ENCODE data around the gene KCNIP1. TPM values are rescaled to one million over a fixed set of nuclear protein-coding genes. Genes with fewer than 3 reads are reported as not detected.

The KCNIP1 gene
- total and polyA plus RNA-seq, 2 of the 13 experiments (the other 11 are each of a cell fraction or from before 2014, with no cell fraction given) = not detected

- H4K20me1 ChIP-seq (ENCODE audit: insufficient read depth, low read length) = no peaks in the 10 kb centered on the region
- TF ChIP-seq CHD2 (IDR thresholded peaks at IDR 0.05; ENCODE audit: low read depth, low read length) = no peak
- TF ChIP-seq ARNT (IDR thresholded peaks at IDR 0.05) = no peak
- no peak overlapping the region for H3K4me2 ChIP-seq (ENCODE audit: low read depth, low read length)
- H3K4me3 ChIP-seq (replicated peaks in 1 of 3; ENCODE audit: insufficient read depth in 1 of 3, low read depth in 2 of 3, low read length in 3 of 3) = no peak overlapping the region
- intact Hi-C loops (cut with micrococcal nuclease; ENCODE audit: unreplicated experiment) = no loop called here
- H2AFZ ChIP-seq (ENCODE audit: low read length) = no peak overlapping the region
- no peak overlapping the region for H3K27ac ChIP-seq (ENCODE audit: extremely low read length, insufficient read depth, low read length)
- ATAC-seq = no peak
- peaks cover 0 to 15% of the 10 kb centered on the region in 2 experiments; a peak in 1 of 5 replicates for H3K27me3 ChIP-seq (ENCODE audit: control insufficient read depth in 1 of 2, insufficient read depth in 2 of 2, low read length in 2 of 2)
- no peaks in the 10 kb centered on the region for H3K79me2 ChIP-seq (ENCODE audit: insufficient read depth, low read length)
- WGBS (ENCODE audit: low lambda C conversion rate) = 13% methylated on average over 4 of the region's 5 CpGs
- POLR2A ChIA-PET = no interaction called here
- CTCF ChIA-PET (ENCODE audit: low intra/inter-chr PET ratio, low total read pairs) = no interaction called here
- in situ Hi-C loops (cut with HindIII; ENCODE audit: extremely low pct_ligation_motif_present, low pct_unique_long_range_greater_than_20kb) = no loop called here
- BruUV-seq (replicated peaks) = no TSS peak
- DNase-seq (ENCODE audit: low spot score) = no peak
- H3K9ac ChIP-seq (ENCODE audit: insufficient read depth, low read depth, low read length) = no peak overlapping the region
- H3K36me3 ChIP-seq (replicated peaks in 1 of 2; ENCODE audit: control insufficient read depth in 1 of 2, insufficient read depth in 2 of 2, low read length in 2 of 2) = no peaks in the 10 kb centered on the region
- H3K9me3 ChIP-seq (ENCODE audit: low read length) = no peaks in the 10 kb centered on the region
- no peak for FAIRE-seq
- H3K4me1 ChIP-seq (ENCODE audit: insufficient read depth, low read length) = no peaks in the 10 kb centered on the region
Measured at GRCh38 chr5:170473642-170474041, 30.2 kb upstream of the KCNIP1 start.

GRCh38 chr5:170474489-170475274, 29.1 kb upstream of the KCNIP1 start:
- no TSS peak for BruUV-seq (replicated peaks)
- Histone ChIP-seq H3K79me2 (ENCODE audit: insufficient read depth, low read length) (no peaks in the 10 kb centered on the region), H4K20me1 (ENCODE audit: insufficient read depth, low read length) (no peaks in the 10 kb centered on the region), H3K27ac (ENCODE audit: extremely low read length, insufficient read depth, low read length) (no peak overlapping the region), H3K27me3 (ENCODE audit: control insufficient read depth in 1 of 2, insufficient read depth in 2 of 2, low read length in 2 of 2) (peaks cover 0 to 11% of the 10 kb centered on the region in 2 experiments; a peak in 1 of 5 replicates), H3K9me3 (ENCODE audit: low read length) (no peaks in the 10 kb centered on the region), H2AFZ (ENCODE audit: low read length) (no peak overlapping the region), H3K4me2 (ENCODE audit: low read depth, low read length) (no peak overlapping the region), H3K36me3 (replicated peaks in 1 of 2; ENCODE audit: control insufficient read depth in 1 of 2, insufficient read depth in 2 of 2, low read length in 2 of 2) (no peaks in the 10 kb centered on the region), H3K4me1 (ENCODE audit: insufficient read depth, low read length) (no peaks in the 10 kb centered on the region), H3K4me3 (replicated peaks in 1 of 3; ENCODE audit: insufficient read depth in 1 of 3, low read depth in 2 of 3, low read length in 3 of 3) (no peak overlapping the region), H3K9ac (ENCODE audit: insufficient read depth, low read depth, low read length) (no peak overlapping the region)
- 33% methylated on average over 12 of the region's 12 CpGs for WGBS (ENCODE audit: low lambda C conversion rate)
- ChIA-PET CTCF (ENCODE audit: low intra/inter-chr PET ratio, low total read pairs) (no interaction called here), POLR2A (no interaction called here)
- in situ Hi-C loops (cut with HindIII; ENCODE audit: extremely low pct_ligation_motif_present, low pct_unique_long_range_greater_than_20kb) (no loop called here), intact Hi-C loops (cut with micrococcal nuclease; ENCODE audit: unreplicated experiment) (no loop called here)
- FAIRE-seq = no peak
- no peak for ATAC-seq
- no peak for DNase-seq (ENCODE audit: low spot score)
- TF ChIP-seq GPN1 (CRISPR knock-in tag; IDR thresholded peaks at IDR 0.05; ENCODE audit: borderline replicate concordance) = no peak
- TF ChIP-seq BCL3 (CRISPR knock-in tag; IDR thresholded peaks at IDR 0.05) = no peak
- peak in 1 of 2 experiments; percentile 27; a peak in 2 of 4 replicates for TF ChIP-seq MAFK (conservative IDR thresholded peaks at IDR 0.05 in 1 of 2, IDR thresholded peaks at IDR 0.05 in 1 of 2; ENCODE audit: low read length in 2 of 2)
- 0 out of 2 replicates have a peak, but pooled peaks have one; percentile 5 for TF ChIP-seq MAFF (IDR thresholded peaks at IDR 0.05; ENCODE audit: low read depth, low read length)

Data from HepG2 (cell line).